Keratinocyte (primary cell): ENCODE measurements around the gene HCFC1R1. TPM values are rescaled to one million over a fixed set of nuclear protein-coding genes. Genes with fewer than 3 reads are reported as not detected.

Source experiments
- DNase-seq: peaks from one replicate; pipeline ENCODE4 v3.0.0-alpha.2; 2011; ENCODE audit warnings: low read depth, missing footprints, low spot score
- FAIRE-seq: peaks from 2 replicates; lab custom pipeline; 2011; peaks lifted over from hg19 to GRCh38; lab: Jason Lieb, UNC
- H2AFZ ChIP-seq: 2 replicates; pipeline ENCODE4 v1.6.0; 2012; ENCODE audit warnings: low read length, control low read depth, inconsistent platforms; ENCODE audit not compliant: control insufficient read depth
- H3K27ac ChIP-seq: 2 replicates; pipeline ENCODE4 v1.5.1; 2011; ENCODE audit warnings: low read length; ENCODE audit not compliant: control insufficient read depth, insufficient read depth
- H3K27me3 ChIP-seq: 3 replicates; pipeline ENCODE4 v1.6.0; 2011; ENCODE audit warnings: low read length; ENCODE audit not compliant: control insufficient read depth, insufficient read depth; ENCODE audit errors: extremely low read depth
- H3K36me3 ChIP-seq, 2 experiments: 2 replicates in 1 of 2; 3 replicates in 1 of 2; pipeline ENCODE4 v1.5.1; 2011; ENCODE audit warnings: low read length in 2 of 2, mild to moderate bottlenecking in 1 of 2; ENCODE audit not compliant: control insufficient read depth in 2 of 2, insufficient read depth in 2 of 2; ENCODE audit errors: extremely low read depth in 1 of 2
- H3K4me1 ChIP-seq: 3 replicates; pipeline ENCODE4 v1.5.1; 2011; ENCODE audit warnings: low read length; ENCODE audit not compliant: control insufficient read depth, insufficient read depth; ENCODE audit errors: extremely low read depth
- H3K4me2 ChIP-seq: 3 replicates; pipeline ENCODE4 v1.6.0; 2011; ENCODE audit warnings: low read depth, low read length; ENCODE audit not compliant: control insufficient read depth, insufficient read depth; ENCODE audit errors: extremely low read depth
- H3K4me3 ChIP-seq, 3 experiments: fragments of 200-600 bp in 1 of 3; sonication (generic) in 1 of 3; 2 replicates in 2 of 3; 3 replicates in 1 of 3; pipeline ENCODE4 v1.5.1; 2011 to 2016; ENCODE audit warnings: low read length in 3 of 3, mild to moderate bottlenecking in 3 of 3, control low read depth in 2 of 3, inconsistent platforms in 1 of 3, low read depth in 1 of 3, mixed read lengths in 1 of 3, mixed run types in 1 of 3, moderate library complexity in 1 of 3; ENCODE audit not compliant: control insufficient read depth in 2 of 3, insufficient read depth in 2 of 3; ENCODE audit errors: extremely low read depth in 1 of 3
- H3K79me2 ChIP-seq: 2 replicates; pipeline ENCODE4 v1.6.0; 2012; ENCODE audit warnings: low read length; ENCODE audit not compliant: control insufficient read depth, insufficient read depth
- H3K9ac ChIP-seq: 3 replicates; pipeline ENCODE4 v1.6.0; 2011; ENCODE audit warnings: low read length; ENCODE audit not compliant: control insufficient read depth, insufficient read depth; ENCODE audit errors: extremely low read depth
- H3K9me1 ChIP-seq: 3 replicates; pipeline ENCODE4 v1.6.0; 2011; ENCODE audit warnings: low read length; ENCODE audit not compliant: control insufficient read depth, insufficient read depth; ENCODE audit errors: extremely low read depth
- H3K9me3 ChIP-seq: 2 replicates; pipeline ENCODE4 v1.5.1; 2012; ENCODE audit warnings: low read depth, low read length; ENCODE audit not compliant: control insufficient read depth
- H4K20me1 ChIP-seq: 3 replicates; pipeline ENCODE4 v1.6.0; 2011; ENCODE audit warnings: low read length; ENCODE audit not compliant: control insufficient read depth, insufficient read depth; ENCODE audit errors: extremely low read depth
- CTCF ChIP-seq, 3 experiments: IDR thresholded peaks in 1 of 3; conservative IDR thresholded peaks in 1 of 3; optimal IDR thresholded peaks in 1 of 3; 2 replicates in 2 of 3; 3 replicates in 1 of 3; pipeline versions ENCODE3 to v1.5.1; 2011; ENCODE audit warnings: low read length in 3 of 3, mild to moderate bottlenecking in 3 of 3, moderate library complexity in 2 of 3, control low read depth in 1 of 3, inconsistent platforms in 1 of 3; ENCODE audit not compliant: insufficient read depth in 2 of 3; ENCODE audit errors: extremely low read depth in 1 of 3
- EZH2 ChIP-seq: IDR thresholded peaks from one replicate; pipeline ENCODE4 v1.6.1; 2012; ENCODE audit warnings: inconsistent platforms, mild to moderate bottlenecking, low read length, moderate library complexity
- dilution Hi-C: fragments of 300-500 bp; cut with MboI; formaldehyde crosslinking; loops from one replicate; pipeline ENCODE4 v1.7.0; 2020; ENCODE audit warnings: low sequenced_read_pairs; ENCODE audit not compliant: extremely low pct_ligation_motif_present
- polyA plus RNA-seq, 5 experiments: library from polyadenylated mRNA; depleted of rRNA in 3 of 5; stranded (reverse) in 3 of 5; stranded (forward) in 1 of 5; unstranded in 1 of 5; fragments of >200 nt; gene quantifications; 1 replicate in 1 of 5; 2 replicates in 3 of 5; 3 replicates in 1 of 5; pipeline versions ENCODE4 v1.2.1 to v1.2.3, GENCODE V29; 2011 to 2012; ENCODE audit warnings: missing spikeins in 2 of 5, low read depth in 1 of 5, low replicate concordance in 1 of 5

Gene HCFC1R1
- polyA plus RNA-seq, 1 donor (not counting 4 experiments of a cell fraction or from before 2014, with no cell fraction given), result 13.0 TPM

- no peak for DNase-seq
- no peaks in the 10 kb centered on the region for H4K20me1 ChIP-seq
These were observed 9.6 kb downstream of the HCFC1R1 start for GRCh38 chr16:3013998-3014690.

GRCh38 chr16:3013491-3013951 lies 10.2 kb downstream of the HCFC1R1 start:
- H3K9me1 ChIP-seq, result no peaks in the 10 kb centered on the region
- no peak overlapping the region for H3K9ac ChIP-seq
- dilution Hi-C loops, result no loop called here
- H3K9me3 ChIP-seq, result no peaks in the 10 kb centered on the region
- H3K27me3 ChIP-seq, result peaks cover 35% of the 10 kb centered on the region
- FAIRE-seq (no peak), DNase-seq (no peak)
- no peak overlapping the region for H2AFZ ChIP-seq
- H4K20me1 ChIP-seq, result no peaks in the 10 kb centered on the region
- no peak overlapping the region for H3K4me2 ChIP-seq
- TF ChIP-seq EZH2, result no peak
- TF ChIP-seq CTCF (optimal IDR thresholded peaks at IDR 0.05 in 1 of 3, IDR thresholded peaks at IDR 0.05 in 1 of 3, conservative IDR thresholded peaks at IDR 0.05 in 1 of 3; ENCODE audit: extremely low read depth in 1 of 3, insufficient read depth in 2 of 3, low read length in 3 of 3), result no peak
- peaks cover 19% of the 10 kb centered on the region for H3K4me1 ChIP-seq
- no peak overlapping the region for H3K4me3 ChIP-seq
- no peaks in the 10 kb centered on the region for H3K79me2 ChIP-seq
- no peak overlapping the region for H3K27ac ChIP-seq
- no peaks in the 10 kb centered on the region for H3K36me3 ChIP-seq

More at GRCh38 chr16:3013998-3014690, 9.6 kb downstream of the HCFC1R1 start:
- no peak for TF ChIP-seq CTCF (optimal IDR thresholded peaks at IDR 0.05 in 1 of 3, IDR thresholded peaks at IDR 0.05 in 1 of 3, conservative IDR thresholded peaks at IDR 0.05 in 1 of 3; ENCODE audit: extremely low read depth in 1 of 3, insufficient read depth in 2 of 3, low read length in 3 of 3)
- no peak for TF ChIP-seq EZH2
- FAIRE-seq, result no peak
- Histone ChIP-seq H3K9ac (no peak overlapping the region), H3K36me3 (no peaks in the 10 kb centered on the region), H3K4me2 (no peak overlapping the region), H2AFZ (no peak overlapping the region), H3K9me1 (no peaks in the 10 kb centered on the region), H3K27ac (no peak overlapping the region), H3K27me3 (peaks cover 35% of the 10 kb centered on the region), H3K79me2 (no peaks in the 10 kb centered on the region), H3K4me1 (peaks cover 19% of the 10 kb centered on the region), H3K9me3 (no peaks in the 10 kb centered on the region), H3K4me3 (no peak overlapping the region)
- dilution Hi-C loops, result no loop called here
